DMS153 treated with DMSO at 0.1 percent for 48 hours (cell line): ENCODE measurements around the gene MYO1F.
"Not testable (repeated sequence)": the region's sequence is repeated elsewhere in the genome, so short reads cannot be mapped to it uniquely, and the experiment has no call there.

Source experiments
- DNase-seq: peaks from one replicate; lab custom pipeline; 2025; ENCODE audit not compliant: unreplicated experiment; lab: John Stamatoyannopoulos, UW

MYO1F gene

DNA sequence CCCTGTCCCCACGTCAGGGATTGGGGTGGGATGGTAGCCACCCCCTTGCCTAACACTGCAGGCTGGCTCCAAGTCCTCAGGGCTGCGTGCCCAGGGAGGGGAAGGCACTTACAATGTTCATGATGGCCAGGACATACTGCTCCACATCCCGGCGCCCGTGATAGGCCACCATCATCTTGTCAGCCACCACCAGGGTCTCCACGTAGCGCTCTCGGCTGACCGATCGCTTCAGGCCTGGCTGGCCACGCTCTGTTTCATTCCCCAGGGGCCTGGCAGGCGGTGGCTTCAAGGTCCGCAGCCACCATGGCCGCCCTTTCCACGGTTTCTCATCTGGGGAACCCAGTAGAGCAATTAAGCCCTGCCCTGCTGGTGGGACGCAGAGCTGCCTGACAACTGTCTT, 23.6 kb upstream of the MYO1F start:
- no peak for DNase-seq

DNA sequence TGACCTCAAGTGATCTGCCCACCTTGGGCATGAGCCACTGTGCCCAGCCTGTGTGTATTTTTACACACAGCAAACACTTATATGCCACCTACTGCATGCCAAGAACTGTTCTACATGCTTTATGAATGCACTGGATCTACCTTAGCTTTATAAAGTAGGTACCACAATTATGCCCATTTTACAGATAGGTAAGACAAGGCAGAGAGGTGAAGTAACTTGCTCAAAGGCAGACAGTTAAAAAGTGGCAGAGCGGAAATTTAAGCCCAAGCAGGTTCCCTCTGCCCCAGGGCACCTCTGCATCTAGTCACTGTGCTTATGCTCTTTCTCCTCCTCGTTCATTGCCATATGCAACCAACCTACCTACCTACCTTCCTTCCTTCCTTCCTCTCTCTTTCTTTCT, 22.8 kb upstream of the MYO1F start:
- no peak for DNase-seq

DNA sequence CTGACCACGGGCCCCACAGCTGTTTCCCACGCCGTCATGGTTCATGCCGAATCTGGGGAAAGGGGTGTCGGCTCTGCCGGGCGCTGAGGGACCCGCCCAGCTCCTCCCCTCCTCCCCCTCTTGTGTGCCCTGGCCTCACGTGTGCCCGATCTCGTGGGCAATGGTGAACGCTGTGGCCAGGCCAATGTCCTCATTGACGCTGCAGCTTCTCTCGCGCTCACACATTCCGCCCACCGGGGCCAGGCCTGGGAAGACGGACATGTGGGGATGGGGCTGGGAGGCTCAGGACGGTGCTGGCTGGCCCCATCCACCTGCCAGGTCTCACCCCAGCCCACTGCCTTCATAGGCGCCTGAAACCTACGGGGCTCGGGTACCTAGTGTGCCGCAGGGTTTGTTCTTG, 18.9 kb upstream of the MYO1F start:
- no peak for DNase-seq

DNA sequence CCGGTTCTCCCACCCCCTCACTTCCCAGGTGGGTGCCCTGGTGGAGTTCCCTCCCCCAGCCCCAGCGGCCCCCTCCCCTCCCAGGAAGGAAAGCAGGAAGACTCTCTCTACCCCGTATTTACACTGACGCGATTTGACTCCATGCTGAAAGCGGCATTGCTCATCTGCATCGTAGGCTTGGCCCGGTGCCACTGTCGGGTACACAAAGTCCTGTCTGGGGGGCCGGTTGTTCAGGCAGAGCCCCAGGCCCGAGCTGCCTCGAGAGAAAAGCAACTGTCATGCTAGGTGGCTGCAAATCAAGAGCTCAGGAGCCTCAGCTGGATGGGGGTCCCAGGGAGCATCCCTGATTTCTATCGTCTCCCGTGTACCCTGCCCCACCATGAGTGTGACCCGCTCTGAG, 18.4 kb upstream of the MYO1F start:
- no peak for DNase-seq

DNA sequence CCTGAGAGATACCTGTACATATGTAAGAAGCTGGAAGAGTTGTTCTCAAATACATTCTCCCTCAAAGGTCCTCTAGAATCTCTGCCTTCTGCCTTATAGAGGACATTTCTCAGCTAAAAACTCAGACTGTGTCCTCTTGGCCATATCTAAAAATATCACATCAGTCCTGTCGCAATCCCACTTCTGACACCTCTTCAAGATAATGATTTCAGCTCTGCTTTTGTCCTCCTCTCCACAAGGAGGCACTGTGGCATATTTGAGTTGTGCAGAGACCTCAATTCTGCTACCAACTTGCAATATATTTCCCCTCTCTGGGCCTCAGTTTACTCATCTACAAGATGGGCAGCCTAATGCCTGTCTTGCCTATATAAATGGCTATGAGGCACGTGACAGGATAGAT, 16.7 kb upstream of the MYO1F start:
- no peak for DNase-seq

DNA sequence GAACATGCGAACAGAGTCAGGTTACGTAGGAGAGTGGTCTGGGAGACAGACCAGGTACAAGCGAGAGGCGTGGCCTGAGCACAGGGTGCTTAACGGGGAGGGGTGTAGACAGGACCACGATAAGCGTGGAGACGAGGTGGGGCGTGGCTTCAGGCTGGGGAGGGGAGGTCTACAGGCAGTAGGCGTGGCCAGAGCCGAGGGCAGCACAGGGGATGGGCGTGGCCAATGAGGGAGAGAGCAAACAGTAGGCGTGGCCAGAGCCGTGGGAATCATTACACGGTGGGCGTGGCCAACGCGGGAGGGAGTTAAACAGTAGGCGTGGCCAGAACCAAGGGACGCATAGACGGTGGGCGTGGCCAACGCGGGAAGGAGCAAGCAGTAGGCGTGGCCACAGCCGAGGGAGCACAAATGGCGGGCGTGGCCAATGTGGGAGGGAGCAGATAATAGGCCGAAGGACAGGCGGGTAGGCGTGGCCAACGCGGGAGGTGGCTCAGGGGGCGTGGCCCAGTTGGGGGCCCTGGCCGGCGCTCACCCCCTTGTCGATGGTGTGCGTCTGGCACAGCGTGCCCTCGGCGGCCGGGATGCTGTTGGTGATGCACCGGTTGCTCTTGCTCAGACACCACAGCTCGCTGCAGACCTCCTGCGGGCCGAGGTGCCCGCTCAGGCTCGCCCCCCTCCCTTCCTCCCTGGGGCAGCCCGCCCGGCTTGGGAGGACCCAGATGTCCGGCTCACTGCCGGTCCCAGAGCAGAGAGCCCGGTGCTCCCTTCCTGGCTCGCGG, 15.2 kb upstream of the MYO1F start:
- no peak for DNase-seq

GRCh38 chr19:8589177-8589714, 12.0 kb upstream of the MYO1F start:
- no peak for DNase-seq

DNA sequence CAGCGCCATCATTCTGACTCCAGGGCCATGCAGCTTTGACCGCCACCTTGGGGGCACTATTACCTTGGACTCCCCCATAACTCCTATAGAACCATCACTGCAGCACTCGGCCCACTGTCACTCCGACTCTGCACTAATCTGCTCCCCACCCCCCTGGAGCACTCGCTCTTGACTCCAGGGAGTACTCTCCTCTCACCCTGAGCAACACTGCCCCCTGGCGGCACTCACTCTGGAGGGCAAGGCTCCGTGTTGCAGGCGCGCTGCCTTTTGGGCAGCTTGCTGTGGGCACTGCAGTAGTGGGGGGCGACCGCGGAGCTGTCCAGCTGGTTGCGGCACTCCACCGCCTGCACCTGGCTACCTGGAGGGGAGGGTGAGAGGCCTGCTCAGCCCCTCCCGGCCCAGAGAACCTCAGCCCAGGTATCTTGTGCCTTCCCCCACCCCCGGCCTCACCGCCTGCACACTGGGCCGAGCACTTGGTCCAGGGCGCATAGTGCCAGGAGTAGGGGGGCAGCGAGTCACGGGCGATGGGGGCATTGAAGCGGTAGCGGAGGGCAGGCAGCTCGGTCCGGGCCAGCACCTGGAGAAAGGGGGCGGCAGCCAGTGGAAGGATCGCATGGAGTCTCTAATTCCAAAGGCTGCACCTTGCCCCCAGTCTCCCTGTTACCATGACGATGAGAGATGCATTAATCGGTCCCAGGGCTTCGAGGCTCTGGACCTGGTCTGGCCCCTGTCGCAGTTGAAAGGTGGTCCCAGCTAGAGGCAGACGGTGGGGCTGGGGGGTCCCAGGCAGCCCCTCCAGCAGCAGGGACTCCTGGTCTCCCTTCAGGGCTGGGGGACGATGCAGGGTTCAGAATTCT, 8.9 kb upstream of the MYO1F start:
- DNase-seq: no peak

GRCh38 chr19:8584965-8585893, 8.0 kb upstream of the MYO1F start:
- DNase-seq: no peak

- peak; percentile 27 for DNase-seq
Measured at GRCh38 chr19:8580710-8581281, 3.6 kb upstream of the MYO1F start.

- peak; percentile 5 for DNase-seq
Measured at GRCh38 chr19:8578642-8579265, 1.5 kb upstream of the MYO1F start.

DNA sequence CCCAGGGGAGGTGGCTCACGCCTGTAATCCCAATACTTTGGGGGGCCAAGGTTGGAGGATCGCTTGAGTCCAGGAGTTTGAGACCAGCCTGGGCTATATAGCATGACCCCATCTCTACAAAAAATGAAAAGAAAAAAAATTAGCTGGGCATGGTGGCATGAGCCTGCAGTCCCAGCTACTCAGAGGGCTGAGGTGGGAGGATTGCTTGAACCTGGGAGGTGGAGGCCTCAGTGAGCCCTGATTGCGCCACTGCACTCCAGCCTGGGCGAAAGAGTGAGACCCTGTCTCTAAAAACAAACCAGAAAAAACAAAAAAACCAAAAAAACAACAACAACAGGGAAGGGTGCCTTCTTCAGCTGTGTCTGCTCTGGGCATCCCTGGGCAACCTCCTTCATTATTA, 499 bp upstream of the MYO1F start:
- no peak for DNase-seq

DNA sequence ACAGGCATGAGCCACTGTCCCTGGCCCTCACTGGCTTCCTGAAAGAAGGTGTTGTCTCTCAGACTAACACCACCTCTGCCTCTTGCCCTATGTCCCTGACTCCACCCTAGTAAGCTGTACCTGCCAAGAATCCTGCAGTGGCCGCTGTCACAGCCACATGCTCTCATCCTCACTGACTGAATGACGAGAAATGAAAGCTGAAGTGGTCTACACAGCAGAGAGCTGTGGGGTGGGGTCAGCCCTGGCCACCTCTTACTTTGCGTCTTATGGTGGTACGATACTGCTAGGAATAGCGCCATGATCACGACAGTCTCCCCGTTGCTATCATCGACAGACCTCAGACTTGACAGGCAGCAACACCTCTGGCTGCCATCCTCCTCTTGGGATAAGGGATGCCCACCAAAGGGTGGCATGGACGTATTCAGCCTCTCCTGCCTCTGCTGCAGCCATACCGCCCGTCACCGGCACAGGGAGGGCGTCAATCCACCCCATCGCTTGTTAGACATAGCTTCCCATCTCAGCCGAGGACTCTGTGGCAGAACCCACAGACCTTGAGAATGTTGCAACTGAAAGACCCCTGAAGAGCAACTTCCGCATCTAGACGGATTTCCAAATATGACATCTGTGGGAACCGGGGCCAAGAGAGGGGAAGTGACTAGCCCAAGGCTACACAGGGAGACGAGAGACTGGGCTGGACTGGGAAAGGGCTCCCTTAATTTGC, 809 bp downstream of the MYO1F start:
- no peak for DNase-seq

GRCh38 chr19:8575467-8575997, 1.7 kb downstream of the MYO1F start:
- no peak for DNase-seq

GRCh38 chr19:8574619-8574922, 2.7 kb downstream of the MYO1F start:
- not testable (repeated sequence) for DNase-seq

DNA sequence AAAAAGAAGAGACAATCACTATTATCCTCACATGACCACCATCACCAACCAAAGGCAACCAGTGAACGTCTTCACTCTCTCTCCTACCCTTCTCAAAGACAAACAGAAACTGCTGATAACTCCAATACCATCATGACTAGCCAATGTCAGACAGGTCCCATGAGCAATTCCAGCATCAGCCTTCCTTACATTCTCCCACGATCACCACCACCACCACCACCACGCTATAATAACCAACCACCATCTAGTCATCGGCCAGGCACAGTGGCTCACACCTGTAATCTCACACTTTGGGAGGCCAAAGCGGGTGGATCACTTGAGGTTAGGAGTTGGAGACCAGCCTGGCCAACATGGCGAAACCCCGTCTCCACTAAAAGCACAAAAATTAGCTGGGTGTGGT, 3.9 kb downstream of the MYO1F start:
- DNase-seq: no peak

DNA sequence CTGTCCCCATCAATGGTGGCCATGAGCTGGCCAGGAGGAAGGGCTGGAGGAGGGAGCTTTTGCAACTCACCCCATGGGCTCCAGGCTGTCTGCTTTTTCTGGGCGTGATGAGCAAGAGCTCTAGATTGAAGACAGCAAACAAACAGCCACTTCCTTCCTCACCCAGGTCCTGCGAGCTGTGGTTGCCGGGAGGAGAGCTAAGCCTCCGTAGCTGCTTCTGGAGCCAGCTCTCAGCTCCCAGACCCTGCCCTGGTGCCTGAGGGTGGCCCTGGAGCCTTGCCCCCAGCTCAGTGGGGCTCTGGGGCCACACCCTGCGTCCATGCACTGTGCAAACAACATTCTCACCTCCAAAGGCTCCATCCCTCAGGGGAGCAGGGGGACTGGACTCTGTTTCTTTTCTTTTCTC, 6.2 kb downstream of the MYO1F start:
- no peak for DNase-seq

DNA sequence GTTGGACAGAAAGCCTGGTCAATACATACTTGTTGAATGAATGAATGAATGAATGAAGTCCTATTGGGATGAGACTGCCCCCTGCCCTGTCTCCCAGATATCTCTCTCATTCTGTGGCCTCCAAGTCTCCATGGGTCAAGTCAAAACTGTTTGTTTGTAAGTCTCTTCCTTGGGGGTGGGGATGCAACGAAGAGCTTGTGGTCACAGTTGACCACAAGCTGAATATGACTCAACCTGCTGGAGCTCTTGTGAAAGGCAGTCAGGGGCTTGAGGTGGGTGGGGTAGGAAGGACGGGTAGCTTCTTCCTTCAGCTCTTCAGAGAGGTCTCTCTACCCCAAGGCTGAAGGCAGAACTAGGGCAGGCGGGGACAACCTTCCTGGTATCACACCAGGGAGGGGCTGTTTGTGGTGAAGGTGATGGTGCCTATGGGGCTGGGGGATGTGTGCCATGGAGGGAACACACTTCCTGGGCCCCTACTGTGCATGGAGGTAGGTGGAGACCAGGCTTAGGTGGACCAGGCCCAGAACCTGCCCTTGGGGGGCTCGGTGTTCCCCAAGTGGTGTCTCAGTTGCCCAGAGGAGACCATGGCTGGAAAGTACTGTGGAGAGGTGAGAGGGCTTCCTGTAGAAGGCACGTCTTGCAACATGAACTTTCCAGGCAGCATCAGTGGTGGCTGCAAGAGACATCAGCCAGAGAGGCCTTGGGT, 8.0 kb downstream of the MYO1F start:
- no peak for DNase-seq
